A549 (cell line): Measurements from ENCODE around the gene PDCD10.

Source experiments
- BHLHE40 ChIP-seq: IDR thresholded peaks from 2 replicates; pipeline ENCODE4 v1.6.1; 2012; ENCODE audit warnings: low read depth, low read length, inconsistent platforms
- CEBPB ChIP-seq, 2 experiments: fragments of >200 bp in 1 of 2; sonication (Bioruptor Twin) in 1 of 2; formaldehyde crosslinking in 1 of 2; IDR thresholded peaks; 2 replicates each; pipeline ENCODE4 v1.6.1; 2012 to 2016
- MAZ ChIP-seq: fragments of 150-350 bp; IDR thresholded peaks from 2 replicates; pipeline ENCODE4 v1.6.1; 2014; ENCODE audit warnings: antibody characterized with exemption, low read depth, low read length, borderline replicate concordance
- POLR2AphosphoS2 ChIP-seq: conservative IDR thresholded peaks from 2 replicates; pipeline ENCODE4 v1.6.1; 2012; ENCODE audit warnings: low read length, improper control_type of control experiment, inconsistent platforms
- TF ChIP-seq, protein P1 (sequence below): IDR thresholded peaks from 2 replicates; pipeline ENCODE4 v1.6.1; 2012
- TF ChIP-seq, protein P2 (sequence below): fragments of >200 bp; sonication (Bioruptor Twin); formaldehyde crosslinking; IDR thresholded peaks from 3 replicates; pipeline ENCODE4 v1.5.1; 2016
- TF ChIP-seq, protein P3 (sequence below): fragments of 450-650 bp; IDR thresholded peaks from 2 replicates; pipeline ENCODE4 v1.6.1; 2014; ENCODE audit warnings: antibody characterized with exemption

DNA sequence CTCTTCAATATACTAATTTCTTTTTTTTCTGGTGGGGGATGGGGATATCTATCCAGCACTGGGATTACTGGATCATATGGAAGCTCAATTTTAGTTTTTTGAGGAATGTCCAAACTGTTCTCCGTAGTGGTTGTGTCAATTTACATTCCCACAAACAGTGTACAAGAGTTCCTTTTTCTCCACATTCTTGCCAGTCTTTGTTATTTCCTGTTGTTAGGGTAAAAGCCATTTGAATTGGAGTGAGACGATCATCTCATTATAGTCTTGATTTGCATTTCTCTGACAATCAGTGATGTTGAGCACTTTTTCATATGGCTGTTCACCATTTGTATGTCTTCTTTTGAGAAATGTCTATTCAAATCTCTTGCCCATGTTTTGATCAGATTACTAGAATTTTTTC, 68.1 kb downstream of the PDCD10 start:
- TF ChIP-seq CEBPB (IDR thresholded peaks at IDR 0.05) = no peak
- no peak for TF ChIP-seq POLR2AphosphoS2
- TF ChIP-seq, protein P1, sequence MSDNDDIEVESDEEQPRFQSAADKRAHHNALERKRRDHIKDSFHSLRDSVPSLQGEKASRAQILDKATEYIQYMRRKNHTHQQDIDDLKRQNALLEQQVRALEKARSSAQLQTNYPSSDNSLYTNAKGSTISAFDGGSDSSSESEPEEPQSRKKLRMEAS = no peak
- no peak for TF ChIP-seq MAZ
- TF ChIP-seq BHLHE40 = no peak
- TF ChIP-seq, protein P2, sequence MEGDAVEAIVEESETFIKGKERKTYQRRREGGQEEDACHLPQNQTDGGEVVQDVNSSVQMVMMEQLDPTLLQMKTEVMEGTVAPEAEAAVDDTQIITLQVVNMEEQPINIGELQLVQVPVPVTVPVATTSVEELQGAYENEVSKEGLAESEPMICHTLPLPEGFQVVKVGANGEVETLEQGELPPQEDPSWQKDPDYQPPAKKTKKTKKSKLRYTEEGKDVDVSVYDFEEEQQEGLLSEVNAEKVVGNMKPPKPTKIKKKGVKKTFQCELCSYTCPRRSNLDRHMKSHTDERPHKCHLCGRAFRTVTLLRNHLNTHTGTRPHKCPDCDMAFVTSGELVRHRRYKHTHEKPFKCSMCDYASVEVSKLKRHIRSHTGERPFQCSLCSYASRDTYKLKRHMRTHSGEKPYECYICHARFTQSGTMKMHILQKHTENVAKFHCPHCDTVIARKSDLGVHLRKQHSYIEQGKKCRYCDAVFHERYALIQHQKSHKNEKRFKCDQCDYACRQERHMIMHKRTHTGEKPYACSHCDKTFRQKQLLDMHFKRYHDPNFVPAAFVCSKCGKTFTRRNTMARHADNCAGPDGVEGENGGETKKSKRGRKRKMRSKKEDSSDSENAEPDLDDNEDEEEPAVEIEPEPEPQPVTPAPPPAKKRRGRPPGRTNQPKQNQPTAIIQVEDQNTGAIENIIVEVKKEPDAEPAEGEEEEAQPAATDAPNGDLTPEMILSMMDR = no peak
- TF ChIP-seq, protein P3, sequence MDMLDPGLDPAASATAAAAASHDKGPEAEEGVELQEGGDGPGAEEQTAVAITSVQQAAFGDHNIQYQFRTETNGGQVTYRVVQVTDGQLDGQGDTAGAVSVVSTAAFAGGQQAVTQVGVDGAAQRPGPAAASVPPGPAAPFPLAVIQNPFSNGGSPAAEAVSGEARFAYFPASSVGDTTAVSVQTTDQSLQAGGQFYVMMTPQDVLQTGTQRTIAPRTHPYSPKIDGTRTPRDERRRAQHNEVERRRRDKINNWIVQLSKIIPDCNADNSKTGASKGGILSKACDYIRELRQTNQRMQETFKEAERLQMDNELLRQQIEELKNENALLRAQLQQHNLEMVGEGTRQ = no peak
